HG02571 (cell line): ENCODE measurements around the gene WDR26.
"Not testable (repeated sequence)": the region's sequence is repeated elsewhere in the genome, so short reads cannot be mapped to it uniquely, and the experiment has no call there.

Experiments used
- ATAC-seq: cut with Tn5 transposase; IDR thresholded peaks from one replicate; pipeline ENCODE4 v1.9.1; 2021; ENCODE audit warnings: mild to moderate bottlenecking, moderate library complexity; ENCODE audit not compliant: unreplicated experiment

The WDR26 gene

DNA sequence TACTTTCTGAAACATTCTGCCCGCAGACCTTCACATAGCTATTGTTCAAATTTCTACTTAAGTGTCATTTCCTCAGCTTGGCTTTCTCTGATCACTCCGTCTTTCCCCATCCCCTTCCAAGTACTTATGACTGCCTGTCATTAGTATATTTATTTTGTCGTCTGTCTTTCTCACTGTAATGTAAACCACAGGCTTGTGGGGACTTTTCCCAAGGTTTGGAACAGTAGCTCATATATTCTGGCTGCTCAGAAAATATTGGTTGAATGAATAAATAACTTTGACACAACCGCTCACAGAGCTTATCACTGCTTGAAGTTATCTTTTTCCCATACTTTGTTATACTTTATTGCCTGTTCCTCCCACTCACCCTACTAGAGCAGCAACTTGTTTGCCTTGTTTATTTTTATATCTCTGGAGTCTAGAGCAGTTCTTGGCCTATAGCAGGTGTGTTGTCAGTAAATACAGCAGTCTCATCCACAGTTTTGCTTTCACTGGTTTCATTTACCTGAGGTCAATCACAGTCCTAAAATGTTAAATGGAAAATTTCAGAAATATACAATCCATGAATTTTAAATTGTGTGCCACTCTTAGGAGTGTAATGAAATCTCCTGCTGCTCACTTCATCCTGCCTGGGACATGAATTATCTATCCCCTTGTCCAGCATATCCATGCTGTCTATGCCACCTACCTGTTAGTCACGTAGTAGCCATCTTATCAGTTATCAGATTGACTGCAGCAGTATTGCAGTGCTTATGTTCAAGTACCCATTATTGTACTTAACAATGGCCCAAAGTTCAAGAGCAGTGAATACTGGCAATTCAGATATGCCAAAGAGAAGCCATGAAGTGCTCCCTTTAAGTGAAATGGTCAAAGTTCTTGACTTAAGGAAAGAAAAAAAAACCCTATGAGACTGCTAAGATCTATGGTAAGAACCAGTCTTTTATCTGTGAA is 80.3 kb downstream of the WDR26 start:
- no peak for ATAC-seq

DNA sequence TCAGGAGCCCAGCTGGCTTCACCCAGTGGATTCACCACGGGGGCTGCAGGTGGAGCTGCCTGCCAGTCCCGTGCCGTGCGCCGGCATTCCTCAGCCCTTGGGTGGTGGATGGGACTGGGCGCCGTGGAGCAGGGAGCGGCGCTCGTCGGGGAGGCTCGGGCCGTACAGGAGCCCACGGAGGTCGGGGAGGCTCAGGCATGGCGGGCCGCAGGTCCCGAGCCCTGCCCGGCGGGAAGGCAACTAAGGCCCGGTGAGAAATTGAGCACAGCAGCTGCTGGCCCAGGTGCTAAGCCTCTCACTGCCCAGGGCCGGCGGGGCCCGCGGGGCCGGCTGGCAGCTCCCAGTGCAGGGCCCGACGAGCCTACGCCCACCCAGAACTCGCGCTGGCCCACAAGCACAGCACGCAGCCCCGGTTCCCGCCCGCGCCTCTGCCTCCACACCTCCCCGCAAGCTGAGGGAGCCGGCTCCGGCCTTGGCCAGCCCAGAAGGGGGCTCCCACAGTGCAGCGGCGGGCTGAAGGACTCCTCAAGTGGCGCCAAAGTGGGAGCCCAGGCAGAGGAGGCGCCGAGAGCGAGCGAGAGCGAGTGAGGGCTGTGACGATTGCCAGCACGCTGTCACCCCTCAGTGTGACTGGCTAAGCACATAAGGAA is 82.0 kb downstream of the WDR26 start:
- ATAC-seq: not testable (repeated sequence)

DNA sequence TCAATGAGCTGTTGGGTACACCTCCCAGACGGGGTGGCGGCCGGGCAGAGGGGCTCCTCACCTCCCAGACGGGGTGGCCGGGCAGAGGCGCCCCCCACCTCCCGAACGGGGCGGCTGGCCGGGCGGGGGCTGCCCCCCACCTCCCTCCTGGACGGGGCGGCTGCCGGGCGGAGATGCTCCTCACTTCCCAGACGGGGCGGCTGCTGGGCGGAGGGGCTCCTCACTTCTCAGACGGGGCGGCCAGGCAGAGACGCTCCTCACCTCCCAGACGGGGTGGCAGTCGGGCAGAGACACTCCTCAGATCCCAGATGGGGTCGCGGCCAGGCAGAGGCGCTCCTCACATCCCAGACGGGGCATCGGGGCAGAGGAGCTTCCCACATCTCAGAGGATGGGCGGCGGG is 84.9 kb downstream of the WDR26 start:
- not testable (repeated sequence) for ATAC-seq

DNA sequence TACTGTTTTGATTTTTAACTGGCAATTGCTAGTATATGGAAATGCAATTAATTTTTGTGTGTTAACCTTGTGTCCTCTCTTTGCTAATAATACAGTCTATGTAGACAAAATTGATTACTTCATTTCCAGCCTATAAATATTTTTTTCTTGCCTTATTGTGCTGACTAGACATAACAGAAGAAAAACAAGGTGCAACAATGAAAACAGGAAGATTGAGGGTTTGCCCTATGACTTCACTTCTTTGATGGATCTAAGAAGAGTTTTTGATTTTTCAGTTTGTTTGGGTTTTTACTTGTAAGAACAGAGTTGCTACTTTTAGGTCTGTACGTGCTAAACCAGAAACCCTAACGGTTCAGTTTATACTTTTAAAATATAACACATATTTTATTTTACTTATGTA is 86.5 kb downstream of the WDR26 start:
- ATAC-seq: no peak

DNA sequence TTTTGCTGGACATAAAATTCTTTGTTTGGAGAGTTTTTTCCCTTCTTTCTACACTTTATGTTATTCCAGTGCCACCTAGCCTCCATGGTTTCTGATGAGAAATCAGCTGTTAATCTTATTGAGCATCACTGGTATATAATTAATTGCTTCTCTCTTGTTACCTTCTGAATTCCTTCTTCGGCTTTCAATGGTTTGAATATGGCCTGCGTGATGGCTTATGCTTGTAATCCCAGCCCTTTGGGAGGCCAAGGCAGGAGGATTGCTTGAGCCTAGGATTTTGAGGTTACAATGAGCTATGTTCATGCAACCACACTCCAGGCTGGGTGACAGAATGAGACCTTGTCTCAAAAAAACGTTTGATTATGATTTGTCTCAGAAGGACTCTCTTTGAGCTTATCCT is 90.9 kb downstream of the WDR26 start:
- ATAC-seq: no peak

DNA sequence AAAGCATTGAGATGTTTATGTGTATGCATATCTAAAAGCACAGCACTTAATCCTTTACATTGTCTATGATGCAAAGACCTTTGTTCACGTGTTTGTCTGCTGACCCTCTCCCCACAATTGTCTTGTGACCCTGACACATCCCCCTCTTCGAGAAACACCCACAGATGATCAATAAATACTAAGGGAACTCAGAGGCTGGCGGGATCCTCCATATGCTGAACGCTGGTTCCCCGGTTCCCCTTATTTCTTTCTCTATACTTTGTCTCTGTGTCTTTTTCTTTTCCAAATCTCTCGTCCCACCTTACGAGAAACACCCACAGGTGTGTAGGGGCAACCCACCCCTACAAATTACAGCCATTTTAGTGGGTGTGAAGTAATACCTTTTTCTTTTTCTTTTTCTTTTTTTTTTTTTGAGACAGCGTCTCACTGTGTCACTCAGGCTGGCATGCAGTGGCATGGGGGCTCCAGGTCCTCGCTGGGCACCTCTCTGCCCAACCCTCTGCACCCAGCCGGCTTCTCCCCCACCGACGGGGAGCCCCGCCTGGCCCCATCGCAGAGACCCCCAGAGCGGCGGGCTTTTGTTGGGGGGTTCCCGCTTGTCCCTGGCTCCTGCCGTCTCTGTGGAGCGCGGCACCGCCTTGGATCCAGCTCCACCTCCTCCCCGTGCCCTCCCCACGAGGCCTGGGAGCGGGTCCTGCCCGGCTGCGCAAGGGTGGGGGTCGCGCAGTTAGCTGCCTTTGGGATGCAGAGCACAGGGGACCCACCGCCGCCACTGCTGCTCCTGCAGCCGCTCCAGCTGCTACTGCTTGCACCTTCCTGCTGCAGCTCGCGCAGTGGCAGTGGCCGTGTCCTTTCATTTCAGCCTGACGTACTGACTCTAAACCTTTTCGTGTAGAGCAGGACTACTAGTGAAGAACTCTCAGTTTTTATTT is 93.9 kb downstream of the WDR26 start:
- ATAC-seq: peak; percentile 62

DNA sequence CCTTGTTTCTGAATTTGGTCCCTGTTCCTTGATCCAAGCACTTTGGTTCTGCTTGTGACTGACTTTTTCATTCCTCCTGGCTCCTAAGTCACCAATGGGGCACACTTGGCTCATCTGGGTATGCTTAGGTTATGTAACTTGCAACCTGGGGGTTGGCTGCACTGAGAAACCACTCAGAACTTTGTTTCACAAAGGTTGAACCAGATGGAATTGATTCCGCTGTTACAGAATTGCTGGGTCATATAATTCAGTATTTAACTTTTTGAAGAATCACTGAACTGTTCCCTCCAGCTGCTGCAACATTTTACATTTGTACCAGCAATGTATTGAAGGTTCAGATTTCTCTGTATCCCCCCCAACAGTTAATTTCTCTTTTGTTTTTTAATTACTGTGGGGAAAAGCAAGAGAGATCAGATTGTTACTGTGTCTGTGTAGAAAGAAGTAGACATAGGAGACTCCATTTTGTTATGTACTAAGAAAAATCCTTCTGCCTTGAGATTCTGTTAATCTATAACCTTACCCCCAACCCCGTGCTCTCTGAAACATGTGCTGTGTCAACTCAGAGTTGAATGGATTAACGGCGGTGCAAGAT is 95.1 kb downstream of the WDR26 start:
- ATAC-seq: no peak

DNA sequence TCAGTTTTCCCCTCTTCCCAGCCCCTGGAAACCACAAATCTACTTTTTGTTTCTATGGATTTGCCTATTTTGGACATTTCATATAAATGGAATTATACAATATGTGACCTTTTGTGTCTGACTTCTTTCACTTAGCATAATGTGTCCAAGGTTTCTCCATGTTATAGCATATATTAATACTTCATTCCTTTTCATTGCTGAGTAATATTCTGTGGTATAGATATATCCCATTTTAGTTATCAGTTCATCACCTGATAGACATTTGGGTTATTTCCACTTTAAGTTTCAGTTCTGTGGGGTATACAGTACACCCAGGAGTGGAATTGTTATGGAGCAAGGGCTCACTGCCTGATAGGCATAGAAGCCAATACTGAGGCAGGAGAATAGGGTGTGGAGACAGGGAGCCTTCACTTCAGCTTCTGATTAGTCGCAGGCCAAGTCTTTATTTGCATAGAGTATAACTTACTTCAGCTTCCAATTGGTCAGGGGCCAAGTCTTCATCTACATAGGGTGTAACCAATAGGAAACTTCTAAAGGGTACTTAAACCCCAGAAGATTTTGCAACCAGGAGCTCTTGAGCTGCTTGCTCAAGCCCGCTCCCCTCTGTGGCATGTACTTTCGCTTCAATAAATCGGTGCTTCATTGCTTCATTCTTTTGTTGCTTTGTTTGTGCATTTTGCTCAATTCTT is 96.3 kb downstream of the WDR26 start:
- no peak for ATAC-seq
